Mammary epithelial cell (primary cell): ENCODE results near the gene AKT1.

Source experiments
- CTCF ChIP-seq, 2 donors: IDR thresholded peaks in 1 of 2; conservative IDR thresholded peaks in 1 of 2; 2 replicates each; pipeline ENCODE4 v1.5.1; 2011 to 2012; ENCODE audit warnings: inconsistent platforms in 2 of 2, low read length in 2 of 2, mild to moderate bottlenecking in 2 of 2, control low read depth in 1 of 2, low read depth in 1 of 2; ENCODE audit not compliant: insufficient read depth in 1 of 2; ENCODE audit errors: extremely low read depth in 1 of 2
- EZH2 ChIP-seq: IDR thresholded peaks from 2 replicates; pipeline ENCODE4 v1.6.1; 2012; ENCODE audit warnings: low read length, inconsistent platforms, borderline replicate concordance

GRCh38 chr14:104822821-104823615, 27.5 kb upstream of the AKT1 start:
- no peak for TF ChIP-seq EZH2
- TF ChIP-seq CTCF (conservative IDR thresholded peaks at IDR 0.05 in 1 of 2, IDR thresholded peaks at IDR 0.05 in 1 of 2; ENCODE audit: extremely low read depth in 1 of 2, insufficient read depth in 1 of 2, low read depth in 1 of 2, low read length in 2 of 2): no peak
